ENCODE data around the gene LRRIQ3. TPM values are rescaled to one million over a fixed set of nuclear protein-coding genes. Genes with fewer than 3 reads are reported as not detected.

Gene LRRIQ3
- total RNA-seq, 1 experiment from 2014 or later = 2.0 TPM

- no peak for DNase-seq (ENCODE audit: low read depth)
Measured at GRCh38 chr1:74107394-74107793, 90.6 kb downstream of the LRRIQ3 start.

DNA sequence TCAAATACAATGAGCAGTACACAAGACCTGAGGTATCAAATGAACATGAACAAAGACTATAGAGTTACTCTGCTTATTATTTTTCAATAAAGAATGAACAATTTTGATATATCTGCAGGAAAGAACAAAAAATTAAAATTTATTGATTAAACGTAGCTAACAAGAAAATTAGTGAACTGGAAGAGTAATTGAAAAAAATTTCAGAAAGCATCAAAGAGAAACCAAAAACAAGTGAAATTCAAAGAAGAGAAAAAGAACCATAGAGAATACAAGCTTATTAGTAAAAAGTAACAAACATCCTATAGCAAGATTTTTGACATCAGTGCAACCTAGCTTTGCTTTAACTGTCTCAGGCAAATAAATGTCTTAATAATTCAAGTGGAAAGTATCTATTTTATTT, 106.6 kb downstream of the LRRIQ3 start:
- DNase-seq (ENCODE audit: low read depth) = no peak

- DNase-seq (ENCODE audit: low read depth) = no peak
Measured at GRCh38 chr1:74083128-74083527, 114.8 kb downstream of the LRRIQ3 start.

- peak; percentile 35 for DNase-seq (ENCODE audit: low read depth)
Measured at GRCh38 chr1:74065081-74065480, 132.9 kb downstream of the LRRIQ3 start.

GRCh38 chr1:74057719-74058118, 140.3 kb downstream of the LRRIQ3 start:
- no peak for DNase-seq (ENCODE audit: low read depth)

- DNase-seq (ENCODE audit: low read depth) = no peak
Measured at GRCh38 chr1:74053407-74053806, 144.6 kb downstream of the LRRIQ3 start.

DNA sequence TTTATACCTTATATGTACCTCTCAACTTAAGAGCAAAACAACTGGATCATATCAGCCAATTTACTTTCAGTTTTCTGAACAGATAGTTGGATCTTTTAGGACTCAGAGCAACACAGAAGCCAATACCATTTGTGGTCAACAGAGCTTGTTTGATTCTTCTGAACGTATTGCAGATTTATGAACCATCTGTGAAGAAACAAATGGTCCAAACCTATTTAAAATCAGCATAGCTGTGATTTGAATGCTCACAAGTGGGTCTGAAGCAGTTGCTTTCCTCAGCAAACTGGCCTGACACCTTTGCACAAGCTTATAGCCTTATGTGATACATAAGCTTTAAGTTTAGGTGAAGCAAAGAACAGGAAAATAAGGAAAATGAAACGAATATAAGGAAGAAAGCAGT, 147.6 kb downstream of the LRRIQ3 start:
- no peak for DNase-seq (ENCODE audit: low read depth)

GRCh38 chr1:74038042-74038441, 159.9 kb downstream of the LRRIQ3 start:
- no peak for DNase-seq (ENCODE audit: low read depth)

DNA sequence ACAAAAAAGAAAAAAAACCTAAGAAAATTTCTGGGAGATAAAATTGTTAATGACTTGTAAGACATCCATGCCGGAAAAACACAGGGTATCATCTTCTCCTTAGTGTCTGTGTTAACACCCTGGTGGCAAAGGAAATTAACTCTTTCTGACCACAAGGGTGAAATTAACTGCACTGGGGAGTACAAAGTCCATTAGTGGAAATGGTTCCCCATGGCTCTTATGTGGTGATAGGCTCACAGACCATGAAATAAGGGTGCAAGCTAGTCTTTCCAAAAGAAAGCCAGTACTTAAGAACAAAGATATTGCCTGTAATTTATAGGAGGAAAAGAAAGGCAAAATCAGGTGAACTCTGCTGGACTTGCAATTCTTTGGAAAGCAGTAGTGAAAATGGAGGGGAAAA, 185.4 kb downstream of the LRRIQ3 start:
- no peak for DNase-seq (ENCODE audit: low read depth)

GRCh38 chr1:74011736-74012135, 186.2 kb downstream of the LRRIQ3 start:
- DNase-seq (ENCODE audit: low read depth) = no peak

- peak; percentile 71 for DNase-seq (ENCODE audit: low read depth)
Measured at GRCh38 chr1:74010206-74010605, 187.8 kb downstream of the LRRIQ3 start.

- no peak for DNase-seq (ENCODE audit: low read depth)
Measured at GRCh38 chr1:74005533-74005932, 192.4 kb downstream of the LRRIQ3 start.

- DNase-seq (ENCODE audit: low read depth) = no peak
Measured at GRCh38 chr1:74003806-74004205, 194.2 kb downstream of the LRRIQ3 start.

DNA sequence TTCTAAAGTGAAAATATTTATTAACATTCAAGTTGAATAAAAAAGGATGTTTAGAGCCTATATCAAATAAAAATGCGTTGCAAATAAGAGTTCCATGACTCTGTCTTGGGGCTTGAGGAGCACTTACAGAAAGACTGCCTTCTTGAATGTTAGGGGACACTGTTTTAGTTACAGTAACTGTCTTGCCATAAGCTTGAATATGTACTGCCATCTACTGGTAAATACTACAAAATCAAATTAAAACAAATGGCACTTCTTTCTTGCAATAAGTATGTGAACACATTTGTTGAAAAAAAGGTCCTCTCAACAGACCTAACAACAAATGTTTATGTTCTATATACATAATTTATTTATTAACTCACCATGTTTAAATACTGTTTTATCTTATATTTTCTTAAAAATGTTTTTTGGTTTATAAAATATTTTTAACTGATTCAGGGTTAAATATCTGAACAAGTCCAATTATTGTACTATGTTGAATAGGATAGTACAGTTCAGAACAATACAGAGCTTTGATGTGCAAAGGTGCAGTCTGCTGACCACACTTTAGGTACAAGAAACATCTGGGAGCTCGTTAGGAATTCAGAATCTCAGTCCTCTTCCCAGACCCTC, 199.5 kb downstream of the LRRIQ3 start:
- peak; percentile 40 for DNase-seq (ENCODE audit: low read depth)

GRCh38 chr1:73980324-73981040, 217.5 kb downstream of the LRRIQ3 start:
- DNase-seq (ENCODE audit: low read depth) = no peak

DNA sequence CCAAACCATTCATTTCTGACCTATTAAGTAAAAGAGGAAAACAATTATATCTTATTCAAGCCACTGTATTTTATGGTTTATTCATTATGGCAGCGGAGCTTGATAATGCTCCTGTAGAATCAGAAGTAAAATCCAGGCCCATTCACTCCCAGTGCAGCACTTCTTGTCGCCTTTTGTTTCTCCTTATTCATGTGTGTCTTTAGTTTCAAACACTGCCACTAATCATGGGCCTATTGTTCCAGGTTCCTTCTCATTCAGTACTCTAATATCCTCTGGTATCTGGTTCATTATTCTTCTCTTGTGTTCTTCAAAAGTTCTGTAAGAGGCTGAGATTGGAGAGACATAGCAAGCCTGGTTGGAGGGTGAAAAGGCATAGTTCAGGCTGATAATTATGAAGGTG, 218.3 kb downstream of the LRRIQ3 start:
- no peak for DNase-seq (ENCODE audit: low read depth)

DNA sequence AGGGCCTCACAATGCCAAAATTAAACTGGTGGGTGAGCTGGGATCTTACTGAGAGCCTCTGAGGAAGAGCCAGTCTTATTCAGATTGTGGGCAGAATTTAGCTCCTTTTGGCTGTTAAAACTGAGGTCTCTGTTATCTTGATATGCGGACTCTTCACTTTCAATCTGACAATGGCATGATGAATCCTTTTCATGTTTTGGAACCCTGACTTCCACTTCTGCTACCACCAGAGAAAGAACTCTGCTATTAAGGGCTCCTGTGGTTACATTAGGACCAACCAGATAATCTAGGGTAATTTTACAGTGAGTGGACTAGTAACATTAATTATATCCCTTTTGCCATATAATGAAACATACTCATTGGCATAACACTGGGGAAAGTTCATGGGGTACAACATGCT, 219.0 kb downstream of the LRRIQ3 start:
- no peak for DNase-seq (ENCODE audit: low read depth)

Other genes starting within 250 kb of the LRRIQ3 start
- gene FPGT, start 66 bp upstream of the LRRIQ3 start, total RNA-seq (2014; rRNA removed; shearing (Covaris generic)) = 17.8 and 20.4 TPM in 2 replicates
- gene TNNI3K, start 37.2 kb upstream of the LRRIQ3 start, total RNA-seq (2014; rRNA removed; shearing (Covaris generic)) = 0.12 TPM in 1 of 2 replicates, not detected in the other

Measured in RPMI7951 (cell line).